Body of pancreas (tissue), 4 donors: ENCODE data around the gene NTF3.

Experiments
- CTCF ChIP-seq, 7 experiments: fragments of 450-650 bp in 4 of 7; fragments of 200-600 bp in 3 of 7; sonication (generic) in 3 of 7; IDR thresholded peaks; one replicate each; pipeline ENCODE4 v1.5.1; 2016 to 2019; ENCODE audit warnings: antibody characterized with exemption in 7 of 7
- POLR2A ChIP-seq, 3 donors: fragments of 450-650 bp; IDR thresholded peaks; one replicate each; pipeline ENCODE4 v1.6.1; 2016; ENCODE audit warnings: antibody characterized with exemption in 3 of 3, mild to moderate bottlenecking in 2 of 3

- TF ChIP-seq POLR2A (IDR thresholded peaks at IDR 0.05) (no peak), CTCF (IDR thresholded peaks at IDR 0.05) (no peak)
Observed at GRCh38 chr12:5516371-5517241, 84.7 kb downstream of the NTF3 start.
